Non-pigmented ciliary epithelial cell (primary cell): ENCODE measurements around the gene SERPINB6.
"Not testable (repeated sequence)": the region's sequence is repeated elsewhere in the genome, so short reads cannot be mapped to it uniquely, and the experiment has no call there.

ENCODE experiments used
- DNase-seq: peaks from one replicate; pipeline ENCODE4 v3.0.0-alpha.2; 2010; ENCODE audit warnings: low read depth

The SERPINB6 gene

DNA sequence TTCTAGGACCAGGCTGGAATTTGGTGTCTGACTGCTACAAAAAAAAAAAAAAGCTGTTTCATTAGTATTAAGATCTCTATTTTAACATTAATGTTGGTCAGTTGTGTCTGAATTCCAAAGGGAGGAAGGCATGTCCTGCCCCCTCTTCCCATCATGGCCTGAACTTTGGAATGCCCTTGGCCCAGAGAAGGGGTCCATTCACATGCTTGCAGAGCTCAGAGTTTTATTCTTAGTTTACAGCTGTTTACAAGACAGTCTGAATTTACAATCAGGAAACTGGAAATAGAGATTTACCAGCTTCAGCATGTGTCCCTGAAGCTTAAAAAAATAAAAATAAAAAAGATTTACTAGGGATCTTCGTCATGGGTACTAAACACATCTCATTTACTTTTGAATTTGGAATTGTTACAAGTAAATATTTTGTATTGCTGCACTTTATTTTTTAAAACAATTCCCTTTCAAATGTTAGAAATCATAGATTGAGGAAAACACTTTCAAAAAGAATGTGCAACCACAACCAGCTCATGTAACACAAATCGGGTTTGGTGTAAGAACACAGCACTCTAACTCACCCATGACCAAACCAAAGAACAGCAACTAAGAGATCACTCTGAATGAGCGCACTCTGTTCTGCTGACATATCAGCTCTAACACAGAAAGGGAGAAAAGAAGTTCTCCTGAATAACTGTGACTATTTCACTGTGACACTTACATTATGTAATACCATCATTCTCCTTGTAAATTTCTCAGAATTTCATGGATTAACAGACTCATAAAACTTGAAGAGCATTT is 6.6 kb upstream of the SERPINB6 start:
- no peak for DNase-seq

DNA sequence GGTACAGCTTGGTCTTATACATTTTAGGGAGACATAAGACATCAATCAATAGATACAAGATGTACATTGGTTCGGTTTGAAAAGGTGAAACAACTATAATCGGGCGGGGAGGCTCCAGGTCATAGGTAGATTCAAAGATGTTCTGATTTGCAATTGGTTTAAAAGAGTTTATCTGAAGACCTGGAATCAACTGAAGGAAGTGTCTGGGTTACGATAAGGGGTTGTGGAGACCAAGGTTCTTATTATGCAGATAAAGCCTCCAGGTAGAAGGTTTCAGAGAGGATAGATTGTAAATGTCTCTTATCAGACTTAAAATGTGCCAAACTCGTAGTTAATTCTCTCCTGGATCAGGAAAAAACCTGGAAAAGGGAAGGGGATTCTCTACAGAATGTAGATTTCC is 5.9 kb upstream of the SERPINB6 start:
- DNase-seq, result no peak

DNA sequence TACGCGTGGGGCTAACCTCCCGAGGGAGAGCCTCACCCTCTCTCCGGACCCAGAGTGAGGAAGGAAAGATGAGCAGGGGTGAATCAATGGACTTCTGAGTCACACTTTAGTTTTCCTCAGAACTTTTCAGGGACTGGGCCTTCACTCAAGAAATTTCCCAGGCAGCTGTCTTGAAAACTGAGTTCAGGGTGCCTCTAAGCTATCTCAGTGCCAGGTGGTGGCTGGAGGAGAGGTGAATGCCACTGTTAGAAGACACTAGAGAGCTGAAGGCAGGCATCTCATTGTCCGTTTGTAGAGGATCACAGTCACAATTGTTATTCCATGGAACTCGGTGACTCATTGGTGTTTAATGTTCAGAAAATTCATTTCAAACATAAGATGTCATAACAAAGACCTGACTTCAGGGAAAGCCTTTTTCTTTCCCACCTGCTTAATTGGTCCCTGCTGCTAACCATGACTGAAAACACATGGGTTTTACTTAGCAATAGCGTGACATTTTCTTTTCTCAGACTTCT is 5.3 kb upstream of the SERPINB6 start:
- no peak for DNase-seq

DNA sequence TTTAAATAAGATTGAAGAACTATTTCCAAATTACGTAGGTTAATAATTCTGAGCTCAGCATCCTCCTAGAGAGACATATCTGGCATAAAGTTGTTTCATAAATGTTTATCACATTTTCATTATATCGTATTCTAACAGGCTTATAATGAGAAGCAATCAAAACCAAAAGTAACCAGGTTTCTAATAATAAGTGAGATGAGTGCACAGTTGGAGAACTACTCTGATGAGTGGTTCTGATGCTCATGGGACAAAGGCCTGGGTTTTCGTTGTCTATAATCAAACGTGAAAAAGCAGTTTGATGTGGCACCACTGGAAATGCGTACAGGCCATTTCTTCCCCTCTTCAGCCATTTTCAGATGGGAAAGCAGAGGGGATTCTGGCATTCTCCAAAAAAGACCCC is 4.7 kb upstream of the SERPINB6 start:
- DNase-seq, result no peak

DNA sequence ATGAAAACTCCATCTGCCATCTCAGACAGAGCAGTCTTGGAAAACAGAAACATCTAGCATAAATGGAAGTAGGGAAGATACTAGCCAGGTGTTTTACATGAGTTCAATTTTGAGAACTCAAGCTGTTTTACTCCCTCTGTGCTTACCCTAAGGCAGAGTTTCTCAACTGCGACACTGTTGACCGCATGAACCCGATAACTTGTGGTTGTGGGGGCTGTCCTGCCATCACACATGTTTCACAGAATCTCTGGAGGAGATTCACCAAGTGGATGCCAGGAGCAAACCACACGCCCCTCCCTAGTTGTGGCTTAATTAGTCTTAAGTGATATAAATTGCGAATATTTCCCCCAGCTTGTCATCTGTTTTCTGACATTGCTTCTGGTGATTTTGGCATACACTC is 2.3 kb upstream of the SERPINB6 start:
- no peak for DNase-seq

DNA sequence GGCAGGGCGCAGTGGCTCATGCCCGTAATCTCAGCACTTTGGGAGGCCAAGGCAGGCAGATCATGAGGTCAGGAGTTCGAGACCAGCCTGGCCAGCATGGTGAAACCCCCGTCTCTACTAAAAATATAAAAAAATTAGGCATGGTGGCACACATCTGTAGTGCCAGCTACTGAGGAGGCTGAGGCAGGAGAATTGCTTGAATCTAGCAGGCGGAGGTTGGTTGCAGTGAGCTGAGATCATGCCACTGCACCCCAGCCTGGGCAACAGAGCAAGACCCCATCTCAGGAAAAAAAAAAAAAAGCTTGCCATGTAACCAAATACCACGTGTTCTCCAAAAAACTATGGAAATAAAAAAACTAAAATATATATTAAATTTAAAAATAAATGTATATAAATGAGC is 1.8 kb upstream of the SERPINB6 start:
- DNase-seq, result not testable (repeated sequence)

DNA sequence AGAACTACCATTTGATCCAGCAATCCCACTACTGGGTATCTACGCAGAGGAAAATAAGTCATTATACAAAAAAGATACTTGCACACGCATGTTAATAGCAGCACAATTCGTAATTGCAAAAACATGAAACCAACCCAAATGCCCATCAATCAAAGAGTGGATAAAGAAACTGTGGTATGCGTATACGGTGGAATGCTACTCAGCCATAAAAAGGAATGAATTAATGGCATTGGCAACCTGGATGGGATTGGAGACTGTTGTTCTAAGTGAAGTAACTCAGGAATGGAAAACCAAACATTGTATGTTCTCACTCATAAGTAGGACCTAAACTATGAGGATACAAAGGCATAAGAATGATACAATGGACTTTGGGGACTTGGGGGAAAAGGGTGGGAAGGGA is 1.3 kb upstream of the SERPINB6 start:
- DNase-seq, result not testable (repeated sequence)

DNA sequence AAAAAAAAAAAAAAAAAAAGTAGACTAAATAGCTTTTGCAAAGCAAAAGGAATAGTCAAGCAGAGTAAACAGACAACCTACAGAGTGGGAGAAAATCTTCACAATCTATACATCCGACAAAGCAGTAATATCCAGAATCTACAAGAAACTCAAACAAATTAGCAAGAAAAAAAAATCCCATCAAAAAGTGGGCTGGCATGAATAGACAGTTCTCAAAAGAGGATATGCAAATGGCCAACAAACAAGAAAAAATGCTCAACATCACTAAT is 786 bp upstream of the SERPINB6 start:
- DNase-seq, result not testable (repeated sequence)

DNA sequence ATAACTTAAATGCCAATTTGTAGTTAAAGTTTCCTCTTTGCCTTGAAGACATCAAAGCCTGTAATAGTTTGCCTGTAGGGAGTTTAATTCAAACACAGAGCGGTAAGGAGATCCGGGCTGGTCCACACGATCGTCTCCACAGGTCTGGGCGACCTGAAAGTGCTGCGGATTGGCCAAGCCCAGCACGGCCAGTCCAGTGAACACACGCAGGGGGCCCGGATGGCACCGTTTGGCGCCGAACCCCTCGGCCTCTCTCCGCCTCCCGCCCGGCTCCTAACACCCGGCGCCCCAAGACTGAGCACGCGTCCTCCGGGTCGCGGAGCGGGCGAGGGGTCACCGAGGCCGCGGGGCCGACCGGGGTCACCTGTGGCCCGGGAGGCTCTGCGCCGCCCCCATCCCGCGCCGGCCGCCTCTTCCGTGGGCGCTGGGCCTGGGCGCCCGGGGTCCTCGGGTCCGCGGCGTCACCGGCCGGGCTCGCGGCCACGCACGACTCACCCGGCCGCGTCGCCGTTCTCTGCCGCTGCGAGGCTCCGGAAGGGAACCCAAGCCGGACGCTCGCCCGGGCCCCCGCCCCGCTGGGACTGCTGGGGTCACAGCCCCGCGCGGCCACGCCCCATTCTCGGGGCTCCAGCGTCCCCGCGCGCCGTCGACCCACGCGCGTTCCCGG is 481 bp downstream of the SERPINB6 start:
- DNase-seq, result no peak

DNA sequence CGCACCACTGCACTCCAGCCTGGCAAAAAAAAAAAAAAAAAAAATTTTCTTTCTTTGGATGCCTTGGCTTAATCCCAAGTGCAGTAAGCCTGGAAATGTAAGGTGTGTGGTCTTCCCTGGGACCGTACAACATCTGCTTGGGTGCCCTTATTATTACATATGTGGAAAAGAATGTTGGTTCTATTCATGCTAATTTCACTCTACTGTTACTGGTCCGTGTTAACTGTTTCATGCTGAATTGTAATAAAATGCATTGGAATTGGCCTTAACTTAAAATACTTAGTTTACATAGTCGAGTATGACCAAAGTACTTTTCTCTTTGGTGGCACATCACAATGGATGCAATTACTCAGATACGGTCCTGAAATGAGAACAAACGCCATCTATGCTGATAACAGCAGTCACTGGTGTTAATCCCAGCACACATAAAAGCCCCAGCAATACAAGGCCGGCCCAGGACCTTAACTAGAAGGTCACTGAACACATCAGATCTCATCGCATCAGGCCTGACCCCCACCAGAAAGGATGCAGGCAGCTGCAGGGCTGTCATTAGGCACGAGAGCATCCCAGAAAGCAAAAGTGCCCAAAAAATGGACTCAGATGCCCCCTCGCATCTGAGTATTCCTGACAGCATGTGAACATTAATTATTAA is 1.2 kb downstream of the SERPINB6 start:
- no peak for DNase-seq

DNA sequence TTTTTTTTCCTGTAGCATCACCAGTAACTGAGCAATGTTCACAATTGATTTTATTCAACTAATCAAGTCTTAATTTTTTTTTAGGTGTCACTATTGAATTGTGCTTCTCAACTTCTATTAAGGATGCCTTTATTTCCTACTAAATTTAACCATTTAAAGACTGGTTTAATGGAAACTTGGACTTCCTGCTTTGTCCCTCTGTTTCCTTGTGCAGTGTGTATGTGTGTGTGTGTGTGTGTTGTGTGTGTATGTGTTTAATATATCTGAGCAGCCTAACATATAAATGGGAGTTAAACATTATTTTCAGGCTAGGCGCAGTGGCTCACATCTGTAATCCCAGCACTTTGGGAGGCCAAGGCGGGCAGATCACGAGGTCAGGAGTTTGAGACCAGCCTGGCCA is 1.8 kb downstream of the SERPINB6 start:
- no peak for DNase-seq

DNA sequence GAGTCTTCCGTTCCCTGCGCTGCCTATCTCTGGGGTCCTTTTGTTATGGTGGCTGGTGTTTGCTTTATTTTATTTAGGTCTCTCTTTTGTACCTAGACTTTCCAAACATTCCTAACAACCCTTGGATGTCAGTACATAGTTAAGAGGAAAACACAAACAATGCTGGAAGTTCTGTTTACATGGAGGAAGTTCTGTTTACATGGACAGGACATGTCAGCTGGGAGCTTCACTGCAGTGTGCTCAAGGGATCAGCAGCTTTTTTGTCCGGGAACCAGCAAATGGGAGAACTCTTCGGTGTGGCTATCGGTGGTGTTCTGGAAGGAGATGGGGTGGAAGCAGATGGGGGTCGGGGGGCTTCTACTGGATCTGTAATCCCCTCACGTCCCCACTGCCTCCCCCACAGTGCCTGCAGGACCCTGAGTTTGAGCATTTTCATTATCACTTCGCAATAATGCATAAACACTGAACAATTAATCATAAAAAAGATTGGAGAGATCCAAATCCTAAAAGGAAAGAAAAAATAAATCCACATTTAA is 2.7 kb downstream of the SERPINB6 start:
- DNase-seq, result no peak

DNA sequence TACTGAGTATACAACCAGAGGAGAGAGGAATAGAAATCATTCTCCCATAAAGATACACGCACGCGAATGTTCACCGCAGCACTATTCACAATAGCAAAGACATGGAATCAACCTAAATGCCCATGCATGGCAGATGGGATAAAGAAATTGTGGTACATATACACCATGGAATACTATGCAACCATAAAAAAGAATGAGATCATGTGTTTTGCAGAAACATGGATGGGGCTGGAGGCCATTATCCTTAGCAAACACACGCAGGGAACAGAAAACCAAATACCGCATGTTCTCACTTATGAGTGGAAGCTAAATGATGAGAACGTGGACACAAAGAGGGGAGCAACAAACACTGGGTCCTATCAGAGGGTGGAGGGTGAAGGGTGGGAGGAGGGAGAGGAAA is 3.4 kb downstream of the SERPINB6 start:
- DNase-seq, result no peak

DNA sequence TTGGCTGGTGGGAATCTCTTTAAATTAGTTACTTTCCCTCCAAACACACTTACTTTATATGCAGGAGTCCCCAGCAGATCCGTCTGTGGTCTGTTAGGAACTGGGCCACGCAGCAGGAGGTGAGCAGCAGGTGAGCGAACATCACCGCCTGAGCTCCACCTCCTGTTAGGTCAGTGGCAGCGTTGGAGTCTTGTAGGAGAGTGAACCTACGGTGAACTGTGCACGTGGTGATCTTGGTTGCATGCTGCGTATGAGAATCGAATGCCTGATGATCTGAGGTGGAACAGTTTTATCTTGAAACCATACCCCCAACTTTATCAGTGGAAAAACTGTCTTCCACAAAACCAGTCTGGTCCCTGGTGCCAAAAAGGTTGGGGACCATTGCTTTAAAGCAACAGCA is 5.0 kb downstream of the SERPINB6 start:
- no peak for DNase-seq

DNA sequence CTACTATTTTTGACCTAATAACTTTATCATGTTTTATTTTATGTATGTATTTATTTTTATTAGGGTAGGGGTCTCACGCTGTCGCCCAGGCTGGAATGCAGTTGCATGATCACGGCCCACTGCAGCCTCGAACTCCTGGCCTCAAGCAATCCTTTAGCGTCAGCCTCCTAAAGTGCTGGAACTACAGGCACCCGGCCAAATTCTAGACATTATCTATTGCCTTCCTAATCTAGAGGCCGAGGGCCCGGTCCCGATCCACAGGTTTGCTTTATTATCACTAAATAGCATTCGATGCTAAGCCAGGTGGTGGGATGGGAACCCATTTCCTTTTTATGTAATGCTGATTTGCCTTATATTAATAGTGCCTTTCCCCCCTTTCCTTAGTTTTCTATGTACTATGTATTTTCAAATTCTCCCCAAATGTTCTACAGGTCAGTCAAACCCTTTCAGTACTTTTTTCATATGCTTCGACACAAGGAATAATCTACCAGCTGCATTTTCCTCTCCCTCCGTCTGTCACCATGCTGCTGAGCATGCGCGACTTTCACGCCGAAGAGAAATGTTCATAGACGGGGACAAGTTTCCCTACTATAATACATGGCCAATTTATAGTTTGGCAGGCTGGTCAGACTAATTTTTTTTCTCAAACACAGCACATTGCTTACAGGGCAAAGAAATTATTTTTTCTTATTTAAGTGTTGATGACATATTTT is 6.4 kb downstream of the SERPINB6 start:
- no peak for DNase-seq

DNA sequence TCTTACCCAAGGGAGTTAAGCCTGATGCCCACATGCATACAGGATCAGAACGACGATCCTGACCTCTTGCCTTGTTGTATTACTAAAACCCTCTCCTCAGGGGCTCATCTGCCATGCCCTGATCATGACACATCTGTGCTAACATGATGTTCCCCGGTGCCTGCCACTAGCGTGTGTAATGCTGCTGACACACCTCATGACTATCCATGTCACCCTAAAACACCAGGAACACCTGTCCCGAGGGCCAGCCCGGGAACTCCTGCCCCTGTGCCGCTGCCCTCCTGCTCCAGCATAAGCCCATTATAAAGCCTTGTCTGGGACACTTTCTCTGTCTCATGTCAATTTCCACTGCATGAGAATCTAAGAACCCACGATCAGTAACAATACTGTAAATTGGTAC is 7.6 kb downstream of the SERPINB6 start:
- no peak for DNase-seq

DNA sequence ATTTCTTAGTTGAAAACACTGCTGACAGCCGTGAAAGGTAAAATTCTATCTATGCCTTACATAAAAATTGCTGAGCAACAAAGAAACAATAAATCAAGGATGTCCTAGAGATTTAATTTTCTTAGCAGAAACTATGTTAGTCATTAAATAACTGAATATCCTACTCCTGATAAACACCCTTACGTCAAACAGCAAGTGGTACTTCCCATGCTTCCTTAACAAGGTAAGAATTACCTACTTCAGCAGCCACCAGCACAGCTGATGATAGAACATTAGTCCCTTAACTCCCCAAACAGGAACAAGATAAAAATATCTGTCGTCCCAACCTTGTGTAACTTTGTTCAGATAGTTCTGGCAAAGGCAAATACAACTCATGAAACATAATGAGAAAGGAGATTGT is 8.7 kb downstream of the SERPINB6 start:
- no peak for DNase-seq

DNA sequence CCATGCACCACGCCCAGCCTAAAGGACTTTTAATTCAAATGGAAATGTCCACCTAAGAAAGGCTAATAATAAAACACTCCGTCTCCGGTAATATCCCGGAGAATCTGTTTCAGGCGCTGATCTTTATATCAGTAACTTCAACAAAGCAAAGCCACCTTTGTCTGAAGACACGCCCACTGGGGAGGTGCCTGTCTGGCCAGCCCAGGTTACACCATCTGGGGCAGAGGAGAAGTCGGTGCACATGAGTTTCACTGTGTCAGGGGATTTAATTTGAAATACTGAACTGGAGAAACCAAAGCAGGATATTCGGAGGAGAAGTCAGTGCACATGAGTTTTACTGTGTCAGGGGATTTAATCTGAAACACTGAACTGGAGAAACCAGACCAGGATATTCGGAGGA is 9.4 kb downstream of the SERPINB6 start:
- DNase-seq, result no peak

DNA sequence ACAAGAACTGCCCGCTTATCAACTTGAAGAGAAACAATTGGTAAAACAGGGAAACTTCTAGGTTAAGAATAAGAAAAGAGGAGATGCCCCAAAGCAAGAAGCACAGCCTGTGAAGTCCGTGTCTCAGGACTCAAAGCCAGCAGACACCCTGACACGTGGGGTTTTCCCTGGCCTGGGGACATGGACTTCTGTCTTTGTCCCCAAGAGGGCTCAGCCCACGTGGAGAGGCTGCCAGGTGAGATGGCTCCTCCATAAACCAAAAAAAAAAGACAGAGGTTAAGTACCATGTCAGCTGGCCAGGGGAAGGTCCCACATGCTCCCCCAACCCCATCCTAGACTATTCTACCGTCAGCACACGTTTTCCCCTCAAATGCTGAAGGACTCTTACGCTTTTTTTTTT is 9.9 kb downstream of the SERPINB6 start:
- DNase-seq, result no peak

DNA sequence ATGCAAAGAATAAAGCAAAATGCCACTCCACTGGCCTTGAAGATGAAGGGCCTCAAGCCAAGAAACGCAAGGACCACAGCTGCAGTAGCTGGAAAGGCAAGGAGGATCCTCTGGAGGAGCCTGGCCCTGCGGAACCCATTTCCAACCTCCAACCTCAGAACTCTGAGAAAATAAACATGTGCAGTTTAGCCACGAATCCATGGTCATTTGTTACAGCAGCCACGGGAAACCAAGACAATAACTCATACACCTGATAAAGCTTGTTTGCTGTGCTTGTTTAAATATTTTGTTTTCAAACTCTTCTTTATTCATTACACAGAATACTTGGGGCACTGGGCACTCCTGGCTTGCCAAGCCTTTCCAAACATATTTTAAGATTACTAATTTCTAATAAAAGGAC is 10.4 kb downstream of the SERPINB6 start:
- no peak for DNase-seq

DNA sequence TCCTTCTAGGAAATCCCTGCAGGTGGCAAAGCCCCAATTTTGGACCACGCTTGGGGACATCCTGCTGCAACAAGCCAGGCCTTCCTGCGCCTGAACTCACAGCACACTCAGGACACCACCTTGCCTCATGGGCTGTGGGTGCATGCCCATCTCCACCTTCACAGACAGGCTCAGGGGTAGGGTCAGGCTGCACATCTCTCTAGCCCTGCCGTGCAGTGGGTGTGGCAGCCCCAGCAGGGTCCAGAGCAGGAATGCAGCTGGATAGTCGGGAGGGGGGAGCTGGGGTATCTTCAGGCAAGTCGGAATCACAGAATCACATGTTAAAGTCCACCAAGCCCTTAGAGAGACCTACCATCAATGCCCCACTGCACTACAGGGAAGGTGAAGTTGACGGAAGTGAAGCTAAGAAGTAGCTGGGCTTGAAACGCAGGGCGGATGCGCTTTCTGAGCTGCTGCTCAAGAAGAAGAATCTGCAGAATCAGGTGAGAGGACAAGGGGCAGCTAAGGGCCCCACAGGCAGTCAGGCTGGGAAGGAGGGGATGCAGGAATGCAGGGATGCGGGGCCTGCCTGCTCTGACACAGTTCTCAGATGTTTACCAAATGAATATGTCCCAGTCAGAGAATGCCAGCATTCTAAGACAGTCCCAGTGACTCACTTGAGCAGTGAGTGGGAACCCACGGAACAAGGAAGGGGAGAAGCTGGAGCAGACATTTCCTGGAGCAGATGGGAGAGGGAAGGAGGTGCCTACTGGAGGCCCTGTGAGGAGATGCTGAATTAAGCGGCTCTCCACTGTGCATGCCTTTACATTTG is 11.3 kb downstream of the SERPINB6 start:
- no peak for DNase-seq

DNA sequence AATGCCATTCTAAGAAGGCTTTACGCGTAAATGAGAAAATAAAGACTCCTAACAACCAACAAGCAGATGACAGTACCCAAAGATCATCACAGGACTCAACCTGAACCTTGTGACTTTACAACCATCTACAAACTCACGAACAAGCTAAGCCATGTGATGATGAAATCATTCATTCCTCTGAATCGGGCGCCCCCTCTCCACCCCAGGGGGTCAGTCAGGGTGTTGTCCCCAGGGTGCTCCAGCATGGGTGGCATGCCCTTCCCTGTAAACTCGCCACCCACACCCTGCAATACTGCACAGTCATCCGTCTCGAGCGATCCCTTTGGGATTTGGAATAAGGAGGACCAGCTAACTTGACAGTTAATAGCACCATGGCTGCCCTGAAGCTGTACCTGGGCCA is 12.6 kb downstream of the SERPINB6 start:
- no peak for DNase-seq
